ENCODE results near the gene PCCA. TPM values are rescaled to one million over a fixed set of nuclear protein-coding genes. Genes with fewer than 3 reads are reported as not detected.
A peak's percentile ranks its signal among the peaks of the same experiment; 100 is the strongest.

PCCA gene
- total and polyA plus RNA-seq, 4 donors, result 30.1 to 160 (median 76.3) TPM

- no peak for TF ChIP-seq REST (IDR thresholded peaks at IDR 0.05)
Observed at GRCh38 chr13:100490692-100491091, 401.8 kb downstream of the PCCA start (continued).

- Histone ChIP-seq H3K27ac (ENCODE audit: low read depth in 1 of 2, low read length in 2 of 2) (no peak overlapping the region), H3K27me3 (ENCODE audit: control insufficient read depth in 4 of 4, insufficient read depth in 4 of 4, low read length in 3 of 4) (no peaks in the 10 kb centered on the region), H3K36me3 (ENCODE audit: control insufficient read depth in 4 of 4, insufficient read depth in 3 of 4, low read depth in 1 of 4, low read length in 3 of 4) (peaks cover 0 to 5% (median 3%) of the 10 kb centered on the region in 4 donors), H3K4me3 (ENCODE audit: low read depth in 1 of 3, low read length in 3 of 3) (no peak overlapping the region), H3K4me1 (ENCODE audit: control insufficient read depth in 4 of 4, insufficient read depth in 4 of 4, low read length in 3 of 4) (peaks cover 0 to 7% (median 0%) of the 10 kb centered on the region in 4 donors), H3K9ac (ENCODE audit: low read depth in 1 of 2, low read length in 2 of 2) (no peak overlapping the region), H3K9me3 (ENCODE audit: control insufficient read depth in 4 of 4, low read length in 3 of 4) (no peaks in the 10 kb centered on the region)
- TF ChIP-seq SP1 (IDR thresholded peaks at IDR 0.05), result no peak
- TF ChIP-seq NR2F2 (IDR thresholded peaks at IDR 0.05), result peak; percentile 59
- TF ChIP-seq RAD21 (IDR thresholded peaks at IDR 0.05), result peak in 1 of 2 donors; percentile 3
- TF ChIP-seq ATF3 (IDR thresholded peaks at IDR 0.05), result no peak
- DNase-seq (ENCODE audit: low spot score), result no peak
- WGBS, result 79% methylated on average over 8 of the region's 8 CpGs
Observed at GRCh38 chr13:100491164-100491842, 402.4 kb downstream of the PCCA start.

GRCh38 chr13:100493418-100493817 lies 404.5 kb downstream of the PCCA start:
- 91% methylated on average over 7 of the region's 7 CpGs for WGBS
- TF ChIP-seq RXRA (IDR thresholded peaks at IDR 0.05) (no peak), HNF4G (IDR thresholded peaks at IDR 0.05) (no peak), JUND (IDR thresholded peaks at IDR 0.05) (no peak), NR2F2 (IDR thresholded peaks at IDR 0.05) (no peak), MAX (IDR thresholded peaks at IDR 0.05) (no peak), CTCF (IDR thresholded peaks at IDR 0.05; ENCODE audit: low read depth, low read length, missing input control) (no peak), YY1 (IDR thresholded peaks at IDR 0.05) (no peak), ZBTB33 (IDR thresholded peaks at IDR 0.05) (no peak), RAD21 (IDR thresholded peaks at IDR 0.05) (no peak), TAF1 (conservative IDR thresholded peaks at IDR 0.05) (no peak), EGR1 (IDR thresholded peaks at IDR 0.05; ENCODE audit: low read depth in 2 of 2) (no peak), FOXA2 (IDR thresholded peaks at IDR 0.05) (no peak), REST (IDR thresholded peaks at IDR 0.05) (no peak), FOXA1 (IDR thresholded peaks at IDR 0.05) (no peak)
- Histone ChIP-seq H3K9me3 (ENCODE audit: control insufficient read depth in 4 of 4, low read length in 3 of 4) (no peaks in the 10 kb centered on the region), H3K27ac (ENCODE audit: low read depth in 1 of 2, low read length in 2 of 2) (no peak overlapping the region), H3K4me3 (ENCODE audit: low read depth in 1 of 3, low read length in 3 of 3) (no peak overlapping the region), H3K36me3 (ENCODE audit: control insufficient read depth in 4 of 4, insufficient read depth in 3 of 4, low read depth in 1 of 4, low read length in 3 of 4) (peaks cover 0 to 5% (median 3%) of the 10 kb centered on the region in 4 donors), H3K27me3 (ENCODE audit: control insufficient read depth in 4 of 4, insufficient read depth in 4 of 4, low read length in 3 of 4) (no peaks in the 10 kb centered on the region), H3K4me1 (ENCODE audit: control insufficient read depth in 4 of 4, insufficient read depth in 4 of 4, low read length in 3 of 4) (peaks cover 0 to 7% (median 0%) of the 10 kb centered on the region in 4 donors), H3K9ac (ENCODE audit: low read depth in 1 of 2, low read length in 2 of 2) (no peak overlapping the region)
- DNase-seq (ENCODE audit: low spot score), result no peak

Data from liver (tissue), 9 donors.